GM21723 (cell line): ENCODE results near the gene PRKN.
"Not testable (repeated sequence)": the region's sequence is repeated elsewhere in the genome, so short reads cannot be mapped to it uniquely, and the experiment has no call there.

Source experiments
- ATAC-seq: cut with Tn5 transposase; IDR thresholded peaks from one replicate; pipeline ENCODE4 v1.9.1; 2021; ENCODE audit warnings: mild to moderate bottlenecking, moderate library complexity; ENCODE audit not compliant: unreplicated experiment

PRKN gene

GRCh38 chr6:162467679-162468078 lies 259.9 kb downstream of the PRKN start:
- ATAC-seq, result no peak

DNA sequence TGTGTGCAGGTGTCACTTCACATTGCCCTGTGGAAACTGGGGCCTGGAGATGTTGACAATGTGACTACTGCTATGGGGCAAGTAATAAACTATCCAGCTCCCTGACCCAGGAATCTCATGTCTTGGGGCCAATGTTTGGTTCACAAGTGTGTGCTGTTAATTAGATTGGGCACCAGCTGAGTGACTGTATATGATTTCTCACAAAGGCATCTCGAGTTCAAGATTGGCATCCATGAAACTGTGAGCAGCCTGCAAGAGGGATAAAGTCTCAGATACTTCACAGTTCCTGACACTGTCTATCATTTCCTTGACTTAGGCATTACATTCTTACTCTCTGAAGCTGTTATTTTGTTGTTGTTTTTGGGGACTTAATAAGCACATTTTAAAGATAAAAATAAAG lies 264.0 kb downstream of the PRKN start:
- ATAC-seq, result no peak

DNA sequence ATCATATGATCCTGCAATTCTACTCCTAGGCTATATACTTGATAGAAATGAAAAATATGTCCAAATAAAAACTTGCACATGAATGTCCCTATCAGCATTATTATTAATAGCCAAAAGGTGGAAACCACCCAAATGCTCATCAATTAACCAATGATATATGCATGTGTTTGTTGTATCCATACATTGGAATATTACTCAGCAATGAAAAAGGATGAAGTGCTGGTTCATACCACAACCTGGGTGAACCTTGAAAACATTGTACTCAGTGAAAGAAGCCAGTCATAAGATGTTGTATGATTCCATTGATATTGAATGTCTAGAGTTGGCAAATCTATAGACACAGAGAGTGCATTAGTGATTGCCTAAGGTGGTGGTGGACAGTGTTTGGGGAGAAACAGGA lies 267.6 kb downstream of the PRKN start:
- no peak for ATAC-seq

- ATAC-seq, result no peak
Observed at GRCh38 chr6:162450358-162450757, 277.2 kb downstream of the PRKN start.

DNA sequence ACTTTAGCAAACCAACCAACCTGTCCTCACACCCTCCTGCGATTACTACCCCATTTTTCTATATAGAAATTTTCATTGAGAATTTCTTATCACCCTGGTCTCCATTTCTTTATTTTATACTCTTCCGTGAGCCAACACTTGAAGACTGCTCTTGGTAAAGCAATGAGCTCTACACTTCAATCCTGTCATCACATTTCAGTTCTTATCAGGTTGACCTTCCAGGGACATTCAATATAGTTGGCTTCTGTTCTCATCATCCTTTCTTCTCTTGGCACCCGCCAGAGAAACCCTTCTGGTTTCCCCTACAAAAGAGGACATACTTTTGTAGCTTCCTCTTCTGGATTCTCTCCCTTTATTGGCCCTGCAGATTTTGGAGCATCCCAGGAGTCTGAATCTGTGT lies 279.3 kb downstream of the PRKN start:
- ATAC-seq, result no peak

DNA sequence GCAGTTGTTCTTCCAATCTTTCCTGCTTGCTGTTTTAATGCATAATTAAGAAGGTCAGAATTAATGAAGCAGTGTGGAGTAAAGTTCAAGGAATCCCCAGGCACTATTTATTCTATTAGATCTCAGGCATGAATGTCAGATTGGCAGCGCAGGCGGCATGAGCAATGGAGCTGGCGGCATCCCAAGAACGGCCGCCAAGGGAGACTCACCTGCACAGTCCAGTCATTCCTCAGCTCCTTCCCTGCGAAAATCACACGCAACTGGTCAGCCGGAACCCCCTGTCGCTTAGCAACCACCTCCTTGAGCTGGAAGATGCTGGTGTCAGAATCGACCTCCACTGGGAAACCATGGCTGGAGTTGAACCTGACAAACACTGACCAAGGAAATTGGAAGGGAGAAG lies 284.5 kb downstream of the PRKN start:
- ATAC-seq, result no peak

DNA sequence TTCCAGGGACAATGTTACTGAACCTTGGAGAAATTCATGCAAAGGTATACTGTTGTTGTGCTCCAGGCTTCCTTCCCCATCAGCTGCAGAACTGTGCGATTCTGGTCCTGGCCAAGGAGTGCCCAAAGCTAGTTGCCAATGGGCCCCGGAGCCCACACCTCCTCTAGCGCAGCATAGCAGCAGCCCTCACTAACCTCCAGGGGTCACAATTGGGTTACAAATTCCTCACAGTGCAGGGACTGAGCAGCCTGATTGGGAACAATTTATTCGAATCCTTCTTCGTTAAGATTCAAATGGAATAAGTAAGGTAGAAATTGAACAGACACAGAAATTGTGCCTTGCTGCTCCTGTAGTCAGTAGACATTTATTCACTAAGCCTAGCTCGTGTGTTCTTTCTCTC lies 284.9 kb downstream of the PRKN start:
- no peak for ATAC-seq

DNA sequence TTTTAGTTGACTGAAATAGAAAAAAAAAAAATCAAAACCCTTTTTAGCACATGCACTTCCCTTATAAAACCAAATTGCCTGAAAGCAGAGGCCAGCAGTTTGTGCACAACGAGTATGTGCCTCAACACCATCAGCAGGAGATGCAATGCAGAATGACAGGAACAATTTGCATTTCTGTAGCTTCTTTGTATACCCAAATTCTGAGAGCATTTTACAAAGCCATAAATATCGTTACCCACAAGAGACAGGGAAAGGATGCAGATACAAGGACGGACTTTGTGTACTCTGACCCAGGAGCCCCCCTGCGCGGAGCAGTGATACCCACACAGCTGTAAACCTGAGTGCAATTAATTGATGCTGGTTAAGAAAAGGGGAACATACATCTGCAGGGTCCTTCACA lies 285.6 kb downstream of the PRKN start:
- no peak for ATAC-seq

DNA sequence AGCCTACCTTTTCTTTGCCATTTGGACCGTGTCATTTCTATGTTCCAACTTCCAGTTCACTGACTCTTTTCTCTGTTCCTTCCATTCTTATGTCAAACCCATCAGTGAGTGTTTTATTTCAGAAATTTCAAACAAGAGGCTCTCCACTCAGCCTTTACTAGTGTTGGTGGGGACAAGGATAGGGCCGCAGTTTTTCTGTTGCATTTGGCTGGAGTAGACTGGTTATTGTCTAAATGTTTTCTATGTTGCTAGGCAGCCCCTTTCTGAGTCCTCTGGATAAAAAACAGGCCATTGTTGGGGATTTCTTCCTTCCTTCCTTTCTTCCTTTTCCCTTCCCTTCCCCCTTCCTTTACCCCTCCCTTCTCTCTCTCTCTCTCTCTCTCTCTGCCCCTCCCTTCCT lies 288.6 kb downstream of the PRKN start:
- no peak for ATAC-seq

DNA sequence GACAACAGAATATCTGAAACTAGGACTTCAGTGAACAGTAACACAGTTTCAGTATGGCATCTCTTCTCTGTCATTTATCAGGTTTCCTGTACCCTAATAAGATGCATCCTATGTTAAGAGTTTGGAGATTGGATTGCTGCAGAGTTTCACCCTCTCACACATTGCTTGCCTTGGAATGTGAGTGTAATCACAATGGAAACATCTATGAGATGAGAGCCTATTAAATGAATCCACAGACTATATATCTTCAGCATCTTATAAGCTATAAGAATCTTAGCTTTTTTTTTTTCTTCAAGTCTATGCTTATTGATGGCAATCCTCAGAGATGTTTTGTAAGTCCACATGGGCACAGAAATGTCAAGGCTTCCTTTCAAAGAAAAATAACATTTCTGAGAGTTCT lies 292.5 kb downstream of the PRKN start:
- ATAC-seq, result no peak

- no peak for ATAC-seq
Observed at GRCh38 chr6:162421004-162421403, 306.6 kb downstream of the PRKN start.

DNA sequence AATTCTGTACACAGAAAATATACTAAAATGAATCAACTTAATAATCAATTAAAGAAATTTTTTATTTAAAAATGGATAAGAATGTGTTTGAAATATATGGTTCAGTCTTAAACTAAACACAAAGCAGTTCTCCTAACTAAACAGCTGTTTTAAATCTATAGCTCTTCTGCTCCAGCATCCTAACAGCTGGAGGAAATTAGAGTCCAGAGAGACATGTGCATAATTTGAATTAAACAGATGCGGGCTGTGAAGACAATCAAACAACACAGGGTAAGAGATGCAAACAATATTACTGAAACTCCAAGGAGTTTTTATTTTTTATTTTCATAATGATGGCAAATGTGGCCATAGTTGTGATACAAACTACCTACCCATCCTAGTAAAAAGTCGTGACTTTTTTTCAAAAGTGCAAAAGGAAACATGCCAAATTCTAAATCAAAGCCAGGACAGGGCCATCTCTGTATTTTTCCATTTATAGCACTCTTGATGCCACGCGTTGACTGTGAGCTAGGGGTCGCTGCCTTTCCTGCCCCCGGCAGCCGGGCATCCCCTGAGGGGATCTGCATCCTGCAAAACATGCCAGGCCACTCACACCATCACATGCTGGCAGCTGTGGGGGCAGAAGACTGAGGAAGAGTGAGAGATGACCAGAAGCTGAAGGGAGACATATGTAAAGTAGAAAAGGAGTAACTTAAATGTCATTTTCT lies 310.6 kb downstream of the PRKN start:
- no peak for ATAC-seq

DNA sequence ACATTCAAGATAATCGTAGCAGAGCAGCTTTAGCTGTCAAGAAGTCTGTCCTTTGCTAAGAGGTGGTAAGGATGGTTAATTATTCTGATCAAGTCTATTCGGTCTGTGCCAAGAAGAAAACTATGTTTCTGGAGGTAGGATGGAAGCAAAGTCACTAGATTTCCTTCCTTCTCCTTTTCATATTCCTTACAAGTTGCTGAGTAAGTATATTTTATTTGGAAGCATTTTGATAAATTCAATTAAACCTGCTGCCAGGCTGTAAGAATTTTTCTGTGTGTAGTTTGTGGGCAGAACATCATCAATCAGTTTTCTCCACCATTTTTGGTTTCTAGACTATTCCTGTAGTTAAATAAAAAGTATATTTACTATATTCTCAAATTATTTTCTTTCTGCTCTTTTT lies 311.3 kb downstream of the PRKN start:
- no peak for ATAC-seq

GRCh38 chr6:162409741-162410691 lies 317.6 kb downstream of the PRKN start:
- no peak for ATAC-seq

DNA sequence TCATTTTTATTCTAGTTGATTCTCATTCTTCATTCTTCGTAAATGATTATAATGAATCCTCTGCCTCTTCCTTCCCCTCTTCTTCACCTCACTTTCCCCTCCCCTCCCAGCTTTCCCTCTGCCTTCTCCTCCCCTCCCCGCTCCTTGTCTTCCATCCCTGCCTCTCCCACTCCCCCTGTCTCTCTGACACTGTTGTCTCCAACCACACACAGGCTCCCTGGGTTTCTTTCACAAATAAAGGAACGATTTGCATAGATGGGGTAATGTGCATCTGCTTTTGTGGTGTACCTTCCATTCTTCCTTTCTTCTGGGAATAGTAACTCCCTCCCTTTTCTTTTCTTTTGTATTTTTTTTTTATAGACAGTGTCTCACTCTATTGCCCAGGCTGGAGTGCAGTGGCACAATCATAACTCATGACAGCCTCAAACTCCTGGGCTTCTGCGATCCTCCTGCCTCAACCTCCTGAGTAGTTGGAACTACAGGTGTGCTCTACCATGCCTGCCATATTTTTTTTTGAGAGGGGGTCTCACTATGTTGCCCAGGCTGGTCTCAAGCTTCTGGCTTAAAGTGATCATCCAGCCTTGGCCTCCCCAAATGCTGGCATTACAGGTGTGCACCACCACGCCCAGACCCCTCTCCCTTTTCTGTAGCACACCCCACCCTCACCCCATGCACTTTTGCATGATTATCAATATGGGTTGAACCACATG lies 318.6 kb downstream of the PRKN start:
- no peak for ATAC-seq

DNA sequence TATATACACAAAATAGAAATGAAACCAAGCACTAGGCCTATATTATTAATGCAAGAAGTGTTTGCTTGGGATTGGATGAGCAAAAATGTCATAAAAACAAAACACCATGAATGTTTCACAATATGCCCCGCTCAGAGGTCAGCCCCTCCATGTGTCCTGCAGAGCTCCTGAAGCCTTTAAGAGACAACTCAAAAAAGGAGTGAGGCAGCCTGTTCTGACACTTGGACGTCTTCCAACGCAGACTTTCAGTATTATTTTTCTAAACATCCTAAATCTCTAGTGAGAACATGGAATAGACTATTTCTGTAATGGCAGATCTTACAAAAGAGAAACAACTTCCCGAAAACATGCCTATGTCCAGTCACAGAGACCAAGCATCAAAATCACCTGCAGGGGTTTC lies 322.6 kb downstream of the PRKN start:
- ATAC-seq, result no peak

DNA sequence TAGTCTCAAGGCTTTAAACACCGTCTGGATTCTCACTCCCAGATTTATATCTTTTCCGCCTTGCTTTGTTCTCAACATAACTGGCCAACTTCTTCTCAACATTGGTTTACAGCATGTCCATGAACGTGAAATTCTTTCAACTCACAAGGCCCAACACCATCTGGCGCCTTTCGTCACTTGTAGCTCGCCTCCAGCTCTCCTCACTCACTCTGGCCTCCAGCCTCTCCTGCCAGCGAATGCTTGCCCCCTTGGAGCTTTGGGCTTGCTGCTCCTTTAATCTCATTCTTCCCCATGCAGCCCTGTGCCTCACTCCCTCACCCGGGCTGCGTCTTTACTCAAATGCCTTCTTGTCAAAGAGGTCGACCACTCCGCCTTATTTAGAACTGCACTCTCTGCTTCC lies 324.5 kb downstream of the PRKN start:
- ATAC-seq, result no peak

- ATAC-seq, result no peak
Observed at GRCh38 chr6:162395181-162395580, 332.4 kb downstream of the PRKN start.

DNA sequence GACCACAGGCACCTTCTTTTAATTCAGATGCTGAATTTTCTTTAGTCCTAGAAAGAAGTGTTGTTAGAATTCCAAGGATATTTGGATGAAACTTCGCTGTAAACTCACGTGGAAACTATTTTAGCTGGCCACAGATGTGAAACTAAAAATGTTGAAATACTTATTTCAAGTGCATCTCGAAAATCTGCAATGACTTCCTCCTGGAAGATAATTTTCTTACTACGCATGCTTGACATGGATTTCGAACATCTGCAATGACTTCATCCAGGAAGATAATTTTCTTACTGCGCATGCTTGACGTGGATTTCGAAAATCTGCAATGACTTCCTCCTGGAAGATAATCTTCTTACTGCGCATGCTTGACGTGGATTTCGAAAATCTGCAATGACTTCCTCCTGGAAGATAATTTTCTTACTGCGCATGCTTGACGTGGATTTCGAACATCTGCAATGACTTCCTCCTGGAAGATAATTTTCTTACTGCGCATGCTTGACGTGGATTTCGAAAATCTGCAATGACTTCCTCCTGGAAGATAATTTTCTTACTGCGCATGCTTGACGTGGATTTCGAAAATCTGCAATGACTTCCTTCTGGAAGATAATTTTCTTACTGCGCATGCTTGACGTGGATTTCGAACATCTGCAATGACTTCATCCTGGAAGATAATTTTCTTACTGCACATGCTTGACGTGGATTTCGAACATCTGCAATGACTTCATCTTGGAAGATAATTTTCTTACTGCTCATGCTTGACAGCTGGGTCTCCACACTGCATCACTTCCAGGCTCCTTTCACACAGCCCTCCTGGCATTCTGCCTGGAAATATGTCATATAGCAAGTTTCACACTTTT lies 336.4 kb downstream of the PRKN start:
- not testable (repeated sequence) for ATAC-seq

DNA sequence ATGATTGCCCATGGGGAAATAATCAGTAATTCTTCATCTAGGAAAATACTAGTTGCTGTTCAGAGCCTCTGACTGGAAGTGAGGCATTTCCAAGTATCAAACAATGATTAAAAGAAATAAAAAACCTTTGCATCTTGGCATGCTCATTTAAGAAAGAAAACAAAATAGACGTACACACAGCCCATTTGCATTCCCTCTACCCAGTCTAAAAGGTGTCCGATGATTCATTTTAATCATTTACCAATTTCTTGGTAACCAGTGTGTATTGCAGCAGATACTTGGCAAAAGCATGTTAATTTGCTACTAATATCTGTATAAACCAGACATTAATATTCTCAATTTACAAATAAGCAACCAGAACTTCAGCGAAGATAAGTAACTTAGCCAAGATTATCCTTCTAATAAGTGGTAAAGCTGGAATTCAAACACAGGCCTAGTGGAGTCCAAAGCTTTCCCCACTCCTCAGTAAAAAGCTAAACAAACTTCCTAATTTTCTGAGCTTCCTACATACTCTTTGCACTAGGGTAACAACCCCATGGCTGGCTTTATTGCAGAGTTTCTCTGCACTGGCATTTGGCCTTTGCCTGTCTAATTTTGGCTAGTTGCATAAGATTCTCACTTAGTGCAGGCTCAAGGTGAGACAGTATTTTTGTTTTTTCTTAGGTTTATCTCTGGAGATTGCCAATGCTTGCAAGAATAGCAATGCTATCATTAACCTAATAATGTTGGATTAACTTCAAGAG lies 338.1 kb downstream of the PRKN start:
- no peak for ATAC-seq
